Lower lobe of right lung (tissue), 2 donors: ENCODE data around the gene NT5C. TPM values are rescaled to one million over a fixed set of nuclear protein-coding genes. Genes with fewer than 3 reads are reported as not detected.

ENCODE experiments used
- ATAC-seq, 2 donors: fragments of 200-7000 bp; cut with Tn5 transposase; one replicate each; pipeline ENCODE4 v1.9.1; 2020 to 2022; ENCODE audit warnings: mild to moderate bottlenecking in 2 of 2, moderate library complexity in 2 of 2
- DNase-seq: peaks from one replicate; pipeline ENCODE4 v3.0.0-alpha.2; 2020
- H3K27ac ChIP-seq: fragments of 200-600 bp; one replicate; pipeline ENCODE4 v1.8.0; 2022
- H3K27me3 ChIP-seq: fragments of 200-600 bp; one replicate; pipeline ENCODE4 v1.8.0; 2022; ENCODE audit warnings: low read depth
- H3K36me3 ChIP-seq: fragments of 200-600 bp; one replicate; pipeline ENCODE4 v1.8.0; 2022; ENCODE audit warnings: mild to moderate bottlenecking
- H3K4me1 ChIP-seq: fragments of 200-600 bp; one replicate; pipeline ENCODE4 v1.8.0; 2022
- H3K4me3 ChIP-seq: fragments of 200-600 bp; one replicate; pipeline ENCODE4 v1.8.0; 2022; ENCODE audit warnings: mild to moderate bottlenecking
- H3K9me3 ChIP-seq: fragments of 200-600 bp; one replicate; pipeline ENCODE4 v1.8.0; 2022
- intact Hi-C: fragments of 100-400 bp; cut with DNase I; formaldehyde crosslinking; loops from one replicate; pipeline ENCODE4 v1.11.0; 2022
- total RNA-seq: library from RNA; stranded (reverse); fragmentation: NEBNext Ultra II Directional; extraction: Animal tissue kit (Norgen Biotek cat#: 25700); gene quantifications from one replicate; pipeline ENCODE4 v1.2.1, GENCODE V29; 2021
- TF ChIP-seq, protein P1 (sequence below): fragments of 200-600 bp; IDR thresholded peaks from one replicate; pipeline ENCODE4 v1.8.0; 2022; ENCODE audit warnings: antibody characterized with exemption, mild to moderate bottlenecking
- donor health status: DM: no; HTN: yes; CAD: no; lungs with severe emphysema.

NT5C gene
- total RNA-seq, 1 donor from 2014 or later = 34.9 TPM

DNA sequence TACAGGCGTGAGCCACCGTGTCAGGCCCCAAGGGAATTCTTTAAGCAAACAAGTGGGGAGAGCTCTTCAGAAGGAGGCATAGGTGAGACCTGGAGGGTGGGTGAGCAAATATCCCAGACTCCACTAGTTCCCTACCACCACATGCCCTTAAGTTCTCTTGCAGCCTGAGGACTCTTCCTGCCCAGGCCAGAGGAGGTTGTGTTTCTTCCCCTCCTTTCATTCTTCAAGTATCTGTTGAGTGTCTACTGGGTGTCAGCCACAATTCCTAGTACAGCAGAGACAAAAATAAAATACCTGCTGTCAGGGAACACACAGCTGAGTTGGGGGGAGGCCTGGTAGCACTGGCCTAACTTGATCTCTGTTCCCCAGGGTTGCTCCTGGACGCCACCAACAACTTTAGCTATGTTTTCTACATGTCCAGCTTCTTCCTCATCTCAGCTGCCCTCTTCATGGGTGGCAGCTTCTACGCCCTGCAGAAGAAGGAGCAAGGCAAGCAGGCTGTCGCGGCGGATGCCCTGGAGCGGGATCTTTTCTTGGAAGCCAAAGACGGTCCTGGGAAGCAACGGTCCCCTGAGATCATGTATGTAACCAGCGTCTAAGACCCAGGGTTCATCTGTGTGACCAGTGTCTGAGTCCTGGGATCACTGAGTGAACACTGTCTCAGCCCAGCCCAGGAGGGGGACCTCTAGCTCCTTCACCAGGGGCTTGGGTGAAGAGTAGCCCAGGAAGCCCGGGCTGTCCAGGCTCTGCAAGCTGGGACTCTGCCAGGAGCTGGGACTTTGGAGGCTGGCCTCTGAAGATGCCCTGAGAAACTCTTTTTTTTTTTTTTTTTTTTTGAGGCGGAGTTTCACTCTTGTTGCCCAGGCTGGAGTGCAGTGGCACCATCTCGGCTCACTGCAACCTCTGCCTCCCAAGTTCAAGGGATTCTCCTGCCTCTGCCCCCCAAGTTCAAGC is 27.7 kb downstream of the NT5C start:
- DNase-seq (no peak), ATAC-seq (peak; percentile 57 to 70)
- intact Hi-C loops = no loop called here
- TF ChIP-seq, protein P1, sequence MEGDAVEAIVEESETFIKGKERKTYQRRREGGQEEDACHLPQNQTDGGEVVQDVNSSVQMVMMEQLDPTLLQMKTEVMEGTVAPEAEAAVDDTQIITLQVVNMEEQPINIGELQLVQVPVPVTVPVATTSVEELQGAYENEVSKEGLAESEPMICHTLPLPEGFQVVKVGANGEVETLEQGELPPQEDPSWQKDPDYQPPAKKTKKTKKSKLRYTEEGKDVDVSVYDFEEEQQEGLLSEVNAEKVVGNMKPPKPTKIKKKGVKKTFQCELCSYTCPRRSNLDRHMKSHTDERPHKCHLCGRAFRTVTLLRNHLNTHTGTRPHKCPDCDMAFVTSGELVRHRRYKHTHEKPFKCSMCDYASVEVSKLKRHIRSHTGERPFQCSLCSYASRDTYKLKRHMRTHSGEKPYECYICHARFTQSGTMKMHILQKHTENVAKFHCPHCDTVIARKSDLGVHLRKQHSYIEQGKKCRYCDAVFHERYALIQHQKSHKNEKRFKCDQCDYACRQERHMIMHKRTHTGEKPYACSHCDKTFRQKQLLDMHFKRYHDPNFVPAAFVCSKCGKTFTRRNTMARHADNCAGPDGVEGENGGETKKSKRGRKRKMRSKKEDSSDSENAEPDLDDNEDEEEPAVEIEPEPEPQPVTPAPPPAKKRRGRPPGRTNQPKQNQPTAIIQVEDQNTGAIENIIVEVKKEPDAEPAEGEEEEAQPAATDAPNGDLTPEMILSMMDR = no peak
- H3K4me1 ChIP-seq = peaks cover 16% of the 10 kb centered on the region
- H3K27me3 ChIP-seq = no peaks in the 10 kb centered on the region
- H3K27ac ChIP-seq = no peak overlapping the region
- no peak overlapping the region for H3K4me3 ChIP-seq
- peaks cover 31% of the 10 kb centered on the region for H3K36me3 ChIP-seq
- H3K9me3 ChIP-seq = no peaks in the 10 kb centered on the region

DNA sequence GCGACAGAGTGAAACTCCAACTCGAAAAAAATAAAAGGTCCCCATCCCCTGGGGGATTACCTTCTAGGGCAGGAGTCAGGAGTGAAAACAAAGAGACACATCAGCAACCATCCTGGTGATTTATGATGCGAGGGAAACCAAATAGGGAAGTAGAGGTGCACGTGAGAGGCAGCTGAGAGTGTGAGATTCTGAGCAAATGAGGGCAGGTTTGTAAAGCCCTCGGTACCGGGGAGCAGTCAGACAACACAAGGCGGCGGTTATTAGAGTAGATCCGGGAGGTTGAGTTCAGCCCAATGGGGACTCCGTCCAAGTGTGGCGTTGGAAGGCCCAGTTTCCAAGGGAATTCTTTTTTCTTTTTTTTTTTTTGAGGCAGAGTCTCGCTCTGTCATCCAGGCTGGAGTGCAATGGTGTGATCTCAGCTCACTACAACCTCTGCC is 29.1 kb downstream of the NT5C start:
- peaks cover 11% of the 10 kb centered on the region for H3K4me1 ChIP-seq
- ATAC-seq (no peak), DNase-seq (no peak)
- H3K27me3 ChIP-seq = no peaks in the 10 kb centered on the region
- H3K36me3 ChIP-seq = peaks cover 45% of the 10 kb centered on the region
- TF ChIP-seq, protein P1 = no peak
- no peak overlapping the region for H3K4me3 ChIP-seq
- no peaks in the 10 kb centered on the region for H3K9me3 ChIP-seq
- H3K27ac ChIP-seq = no peak overlapping the region
- intact Hi-C loops = no loop called here

DNA sequence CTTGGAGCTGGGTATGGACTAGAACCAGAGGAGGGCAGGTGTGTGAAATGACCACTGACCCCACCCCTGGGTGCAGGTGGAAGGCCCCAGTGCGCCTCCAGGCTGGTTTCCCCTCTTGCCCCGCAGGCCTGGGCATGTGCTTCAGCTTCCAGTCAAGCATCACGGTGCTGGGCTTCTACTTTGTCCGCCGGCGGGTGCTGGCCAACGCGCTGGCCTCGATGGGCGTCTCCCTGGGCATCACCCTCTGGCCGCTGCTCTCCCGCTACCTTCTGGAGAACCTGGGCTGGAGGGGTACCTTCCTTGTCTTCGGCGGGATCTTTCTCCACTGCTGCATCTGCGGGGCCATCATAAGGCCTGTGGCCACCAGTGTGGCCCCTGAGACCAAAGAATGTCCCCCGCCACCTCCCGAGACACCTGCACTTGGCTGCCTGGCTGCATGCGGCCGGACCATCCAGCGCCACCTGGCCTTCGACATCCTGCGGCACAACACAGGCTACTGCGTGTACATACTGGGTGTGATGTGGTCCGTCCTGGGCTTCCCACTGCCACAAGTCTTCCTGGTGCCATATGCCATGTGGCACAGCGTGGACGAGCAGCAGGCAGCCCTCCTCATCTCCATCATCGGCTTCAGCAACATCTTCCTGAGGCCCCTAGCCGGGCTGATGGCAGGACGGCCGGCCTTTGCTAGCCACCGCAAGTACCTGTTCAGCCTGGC is 31.5 kb downstream of the NT5C start:
- DNase-seq (no peak), ATAC-seq (no peak)
- intact Hi-C loops = no loop called here
- Histone ChIP-seq H3K9me3 (no peaks in the 10 kb centered on the region), H3K36me3 (peaks cover 44% of the 10 kb centered on the region), H3K27me3 (no peaks in the 10 kb centered on the region), H3K4me1 (peaks cover 22% of the 10 kb centered on the region), H3K27ac (no peak overlapping the region), H3K4me3 (no peak overlapping the region)
- TF ChIP-seq, protein P1 = no peak

DNA sequence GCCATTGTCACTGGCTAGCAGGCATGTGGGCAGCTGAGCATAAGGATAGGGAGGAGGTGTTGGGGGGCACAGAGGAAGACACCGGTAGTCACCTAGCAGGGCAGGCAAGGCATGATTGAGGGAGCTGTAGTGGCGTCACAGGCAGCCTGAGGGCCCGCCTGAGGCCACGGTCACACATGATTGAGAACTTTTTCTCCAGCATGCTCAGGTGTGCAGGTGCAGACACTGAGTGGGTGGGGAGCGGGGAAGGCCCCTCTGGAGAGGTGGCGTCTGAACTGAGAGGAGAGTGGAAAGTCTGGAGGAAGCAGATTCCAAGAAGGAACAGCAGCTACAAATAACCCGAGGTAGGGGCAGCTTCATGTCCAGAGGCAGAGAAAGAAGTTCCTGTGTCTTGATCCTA is 32.7 kb downstream of the NT5C start:
- peaks cover 40% of the 10 kb centered on the region for H3K36me3 ChIP-seq
- DNase-seq = no peak
- no peak for ATAC-seq
- TF ChIP-seq, protein P1 = no peak
- intact Hi-C loops = no loop called here
- H3K9me3 ChIP-seq = no peaks in the 10 kb centered on the region
- no peaks in the 10 kb centered on the region for H3K27me3 ChIP-seq
- peaks cover 25% of the 10 kb centered on the region for H3K4me1 ChIP-seq
- H3K4me3 ChIP-seq = no peak overlapping the region
- H3K27ac ChIP-seq = no peak overlapping the region

DNA sequence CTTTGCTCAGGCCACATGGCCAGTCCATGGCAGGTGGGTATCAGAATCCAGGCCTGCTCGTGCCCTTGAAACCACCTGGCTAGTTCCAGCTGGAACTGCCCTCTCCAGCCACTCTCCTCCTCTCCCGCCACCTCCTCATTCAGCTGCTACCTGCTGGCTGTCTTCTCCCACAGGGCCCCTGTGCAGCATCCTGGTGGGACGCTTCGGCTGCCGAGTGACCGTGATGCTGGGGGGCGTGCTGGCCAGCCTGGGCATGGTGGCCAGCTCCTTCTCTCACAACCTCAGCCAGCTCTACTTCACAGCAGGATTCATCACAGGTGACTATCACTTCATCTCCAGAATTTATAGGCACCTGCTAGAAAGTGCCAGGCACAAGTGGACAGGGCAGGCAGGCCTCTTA is 33.7 kb downstream of the NT5C start:
- ATAC-seq (no peak), DNase-seq (no peak)
- Histone ChIP-seq H3K9me3 (no peaks in the 10 kb centered on the region), H3K4me3 (no peak overlapping the region), H3K27me3 (no peaks in the 10 kb centered on the region), H3K36me3 (peaks cover 38% of the 10 kb centered on the region), H3K4me1 (peaks cover 32% of the 10 kb centered on the region), H3K27ac (no peak overlapping the region)
- TF ChIP-seq, protein P1 = no peak
- intact Hi-C loops = no loop called here
